ENCODE data around the gene RAD51B.

DNA sequence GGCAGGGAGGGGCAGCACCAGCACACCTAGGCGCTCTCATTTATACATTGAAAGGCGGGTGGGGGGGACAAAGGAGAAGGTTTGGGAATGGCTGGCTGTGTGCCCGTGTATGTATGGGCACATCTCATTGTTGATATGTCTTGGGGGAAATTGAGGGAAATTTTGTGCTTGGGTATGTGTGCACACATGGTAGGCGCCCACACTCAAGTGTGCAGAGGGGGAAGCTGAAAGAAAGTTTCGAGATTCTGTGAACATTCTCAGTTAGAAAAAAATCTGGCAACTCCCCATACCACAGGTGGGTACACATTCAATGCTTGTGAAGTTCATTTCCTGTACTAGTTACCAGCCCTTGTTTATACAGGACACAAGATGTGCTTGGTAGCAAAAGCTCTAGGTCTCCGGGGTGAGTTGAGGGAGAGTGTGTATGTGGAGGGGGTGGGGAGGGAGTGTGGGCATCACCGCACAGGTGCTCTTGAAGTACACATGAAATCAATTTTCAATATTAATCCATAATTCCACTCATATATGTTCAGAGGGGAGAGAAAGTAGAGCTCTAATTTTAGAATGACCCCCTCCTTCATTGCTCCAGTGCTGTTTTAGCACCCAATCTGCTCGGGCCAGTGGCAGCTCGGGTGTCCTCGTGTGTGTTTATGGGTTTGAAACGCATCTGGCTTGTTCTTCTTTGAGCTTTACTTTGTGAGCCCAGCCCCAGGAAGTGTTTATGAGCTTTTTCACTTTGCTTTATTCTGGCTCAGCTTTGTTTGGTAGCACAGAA, 687.3 kb downstream of the RAD51B start:
- TF ChIP-seq, protein P1, sequence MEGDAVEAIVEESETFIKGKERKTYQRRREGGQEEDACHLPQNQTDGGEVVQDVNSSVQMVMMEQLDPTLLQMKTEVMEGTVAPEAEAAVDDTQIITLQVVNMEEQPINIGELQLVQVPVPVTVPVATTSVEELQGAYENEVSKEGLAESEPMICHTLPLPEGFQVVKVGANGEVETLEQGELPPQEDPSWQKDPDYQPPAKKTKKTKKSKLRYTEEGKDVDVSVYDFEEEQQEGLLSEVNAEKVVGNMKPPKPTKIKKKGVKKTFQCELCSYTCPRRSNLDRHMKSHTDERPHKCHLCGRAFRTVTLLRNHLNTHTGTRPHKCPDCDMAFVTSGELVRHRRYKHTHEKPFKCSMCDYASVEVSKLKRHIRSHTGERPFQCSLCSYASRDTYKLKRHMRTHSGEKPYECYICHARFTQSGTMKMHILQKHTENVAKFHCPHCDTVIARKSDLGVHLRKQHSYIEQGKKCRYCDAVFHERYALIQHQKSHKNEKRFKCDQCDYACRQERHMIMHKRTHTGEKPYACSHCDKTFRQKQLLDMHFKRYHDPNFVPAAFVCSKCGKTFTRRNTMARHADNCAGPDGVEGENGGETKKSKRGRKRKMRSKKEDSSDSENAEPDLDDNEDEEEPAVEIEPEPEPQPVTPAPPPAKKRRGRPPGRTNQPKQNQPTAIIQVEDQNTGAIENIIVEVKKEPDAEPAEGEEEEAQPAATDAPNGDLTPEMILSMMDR (IDR thresholded peaks at IDR 0.05; ENCODE audit: poor library complexity): no peak
- TF ChIP-seq EZH2 (IDR thresholded peaks at IDR 0.05; ENCODE audit: borderline replicate concordance): no peak
- TF ChIP-seq EZH2phosphoT487 (IDR thresholded peaks at IDR 0.05; ENCODE audit: low read depth, severe bottlenecking, unreplicated experiment): no peak

Data from hepatocyte (in vitro differentiated cells).